ENCODE results near the gene CLIP2.

GRCh38 chr7:74287303-74288033, 1.7 kb upstream of the CLIP2 start:
- no peak for TF ChIP-seq POLR2A (IDR thresholded peaks at IDR 0.05; ENCODE audit: low read depth, low read length)
- TF ChIP-seq POLR2AphosphoS5 (IDR thresholded peaks at IDR 0.05; ENCODE audit: low read depth, low read length) = no peak
- no peak for TF ChIP-seq TAF1 (IDR thresholded peaks at IDR 0.05; ENCODE audit: low read depth, low read length)
- no peak for TF ChIP-seq SPI1 (IDR thresholded peaks at IDR 0.05; ENCODE audit: low read depth, low read length)

All from GM12891 (cell line).